HG02973 (cell line): ENCODE results near the gene MYH2.
"Not testable (repeated sequence)": the region's sequence is repeated elsewhere in the genome, so short reads cannot be mapped to it uniquely, and the experiment has no call there.

Experiments used
- ATAC-seq: cut with Tn5 transposase; IDR thresholded peaks from one replicate; pipeline ENCODE4 v1.9.1; 2021; ENCODE audit warnings: moderate library complexity; ENCODE audit not compliant: unreplicated experiment

The MYH2 gene

DNA sequence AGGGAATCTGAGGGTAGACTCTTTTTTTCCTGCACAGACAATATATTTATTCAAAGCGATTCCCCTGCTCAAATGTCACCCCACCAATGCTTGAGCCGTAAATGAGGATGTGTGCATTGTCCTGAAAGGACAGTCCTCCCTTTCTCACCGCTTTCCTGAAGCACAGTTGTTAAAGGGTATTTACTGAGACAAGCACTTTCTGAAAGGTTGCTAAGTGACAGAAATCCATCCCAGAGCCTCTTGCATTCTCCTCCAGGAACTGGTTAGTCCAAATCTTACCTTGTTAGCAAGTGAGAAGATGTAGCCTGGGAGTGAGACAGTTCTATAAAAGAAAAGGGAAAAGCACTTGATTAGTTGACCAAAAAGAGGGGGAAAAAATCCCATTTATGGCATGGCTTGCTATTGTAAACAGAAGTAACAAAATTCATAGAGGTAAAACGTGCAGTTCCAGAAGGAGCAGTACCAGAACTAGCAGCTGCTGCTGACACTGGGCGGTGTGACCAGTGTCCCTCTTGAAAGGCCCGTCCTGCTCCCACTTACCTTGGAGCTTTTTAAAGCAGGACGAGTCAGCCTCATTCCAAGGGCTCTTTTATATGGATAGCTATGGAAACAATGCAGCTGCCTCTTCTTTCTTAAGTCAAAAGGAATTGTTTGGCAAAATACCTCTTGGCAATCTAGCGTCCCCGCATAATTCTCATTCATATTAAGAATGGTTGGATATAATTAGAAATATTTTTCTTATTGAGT lies at the start of gene MYH2:
TSS of gene MYH2 (minus strand) at position 563 of the 747 bp plus-strand sequence. CDS start 1,738 bp downstream, outside the sequence.
- no peak for ATAC-seq

DNA sequence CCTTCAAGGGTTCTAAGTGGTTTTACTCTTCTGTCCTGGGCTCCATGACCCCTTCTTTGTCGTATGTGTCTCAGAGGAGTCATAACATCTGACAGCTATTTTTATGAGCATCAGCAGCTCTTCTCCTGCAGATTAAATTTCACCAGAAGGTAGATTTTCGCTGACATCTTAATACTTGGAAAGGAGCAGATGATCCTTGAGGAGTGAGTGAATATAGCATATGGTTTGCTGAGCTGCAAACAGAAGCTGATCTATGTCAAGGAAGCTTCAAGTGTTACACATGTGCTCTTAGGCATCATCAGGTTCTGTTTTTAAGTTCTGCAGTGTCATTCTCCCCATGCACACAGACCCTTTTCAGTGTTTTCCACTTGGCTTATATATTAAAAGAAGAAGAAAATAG lies 49.2 kb upstream of the MYH2 start:
- no peak for ATAC-seq

GRCh38 chr17:10589553-10590145 lies 40.2 kb upstream of the MYH2 start:
- ATAC-seq = no peak

- ATAC-seq = no peak
These were observed 36.1 kb upstream of the MYH2 start for GRCh38 chr17:10585529-10585928.

DNA sequence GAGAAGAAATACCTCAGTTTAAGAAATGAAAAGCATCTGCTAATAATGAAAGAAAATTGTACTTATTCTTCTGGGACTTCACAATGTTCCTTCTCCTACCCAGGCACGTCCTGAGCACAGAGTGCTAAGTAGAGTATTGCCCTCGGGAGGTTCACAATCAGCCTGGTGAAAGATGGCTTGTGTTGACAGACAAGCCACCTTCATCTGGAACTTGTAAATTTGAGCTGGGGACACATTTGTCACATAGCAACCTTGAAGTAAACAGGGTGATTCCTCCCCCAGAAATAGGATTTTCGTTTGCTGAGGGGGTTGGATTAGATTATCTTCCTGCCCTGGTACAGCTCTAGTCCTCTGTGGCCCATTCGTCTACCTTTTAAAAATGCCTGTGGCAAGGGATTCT lies 34.4 kb upstream of the MYH2 start:
- ATAC-seq = no peak

GRCh38 chr17:10579270-10579669 lies 29.8 kb upstream of the MYH2 start:
- ATAC-seq = no peak

- ATAC-seq = no peak
These were observed 24.9 kb upstream of the MYH2 start for GRCh38 chr17:10574324-10574723.

- no peak for ATAC-seq
These were observed 14.7 kb upstream of the MYH2 start for GRCh38 chr17:10563991-10564660.

- no peak for ATAC-seq
These were observed 8.6 kb upstream of the MYH2 start for GRCh38 chr17:10558049-10558448.

DNA sequence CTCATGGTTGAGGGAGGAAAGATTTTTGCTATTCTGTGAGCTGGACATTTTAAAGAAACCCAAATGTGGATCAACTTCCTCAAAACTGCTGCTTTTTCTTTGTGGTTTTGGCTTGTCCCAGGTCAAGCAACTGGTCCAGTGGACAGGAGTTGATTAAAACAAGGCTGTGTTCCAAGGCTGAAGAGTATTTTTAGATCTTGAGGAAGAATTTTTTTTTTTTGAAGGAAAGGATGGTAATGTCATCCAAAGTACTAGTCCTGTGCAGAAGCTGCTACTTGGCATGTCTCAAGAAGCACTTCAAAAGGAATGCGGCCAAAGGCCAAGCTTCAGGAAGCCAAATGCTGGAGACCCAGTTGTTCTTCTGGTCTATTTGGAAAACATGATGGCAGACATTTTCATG lies 8.0 kb upstream of the MYH2 start:
- no peak for ATAC-seq

DNA sequence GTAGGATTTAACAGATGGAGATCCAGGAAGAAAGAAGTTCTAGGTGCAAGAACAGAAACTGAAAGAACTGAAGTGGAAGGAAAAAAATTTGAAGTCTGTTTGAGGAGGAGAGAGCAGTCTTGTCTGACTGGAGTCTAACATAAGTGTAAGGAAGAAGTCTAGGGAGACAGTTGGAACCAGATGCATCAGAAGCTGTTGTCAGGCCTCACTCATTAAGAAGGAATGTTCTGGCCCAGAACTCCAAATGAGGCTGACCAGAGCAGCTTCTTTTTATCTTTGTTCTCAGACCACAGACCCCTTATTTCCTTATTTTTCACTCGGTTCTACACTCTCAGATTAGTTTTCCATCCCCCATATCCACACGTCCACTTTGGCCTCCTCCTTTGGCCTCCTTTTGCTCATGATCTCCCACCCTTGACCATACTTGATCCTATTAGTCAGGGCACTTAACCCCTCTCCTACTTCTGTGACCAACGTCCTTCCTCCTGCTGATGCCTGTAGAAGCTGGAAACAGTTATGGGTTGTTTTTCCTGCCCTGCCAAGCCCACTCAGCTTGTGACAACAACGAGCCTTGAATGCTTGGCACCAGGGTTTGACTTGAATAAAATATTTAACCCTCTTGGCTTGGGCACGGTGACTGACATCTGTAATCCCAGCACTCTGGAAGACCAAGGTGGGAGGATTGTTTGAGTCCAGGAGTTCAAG lies 7.0 kb upstream of the MYH2 start:
- ATAC-seq = no peak

DNA sequence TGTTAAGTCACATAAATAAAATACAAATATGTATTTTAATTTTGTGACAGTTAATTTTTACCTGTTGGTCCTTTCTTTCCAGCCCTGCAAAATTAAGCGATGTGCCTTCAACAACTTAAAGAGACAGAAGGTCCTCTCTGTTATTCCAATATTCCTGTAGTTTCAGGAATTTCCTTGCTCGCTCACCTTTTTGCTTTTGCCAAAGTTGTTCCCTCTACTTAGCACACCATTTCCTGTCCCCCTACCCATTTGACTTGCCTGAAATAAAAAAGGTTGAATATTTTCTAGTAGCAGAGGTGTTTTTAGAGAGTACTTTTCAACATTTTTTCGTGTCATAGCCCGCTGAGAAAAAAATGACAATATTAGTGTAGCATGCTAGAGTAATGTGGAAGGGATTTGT lies 556 bp upstream of the MYH2 start:
- ATAC-seq = no peak

DNA sequence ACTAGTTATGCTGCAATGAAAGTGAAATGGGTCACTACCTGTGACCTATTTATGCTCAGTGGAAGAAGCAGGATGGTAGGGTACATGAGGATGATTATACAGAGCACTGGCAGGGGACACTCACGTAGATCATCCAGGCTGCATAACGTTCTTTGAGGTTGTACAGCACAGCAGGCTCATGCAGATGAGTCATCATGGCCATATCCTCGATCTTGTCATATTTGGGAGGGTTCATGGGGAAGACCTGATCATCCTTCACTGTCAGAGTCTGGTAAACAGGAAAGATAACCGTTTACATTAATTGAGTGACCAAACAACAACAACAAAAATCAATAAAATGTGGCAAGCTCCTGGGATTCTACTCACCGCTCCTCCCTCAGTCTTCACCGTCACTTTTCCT lies 2.1 kb downstream of the MYH2 start:
- no peak for ATAC-seq

DNA sequence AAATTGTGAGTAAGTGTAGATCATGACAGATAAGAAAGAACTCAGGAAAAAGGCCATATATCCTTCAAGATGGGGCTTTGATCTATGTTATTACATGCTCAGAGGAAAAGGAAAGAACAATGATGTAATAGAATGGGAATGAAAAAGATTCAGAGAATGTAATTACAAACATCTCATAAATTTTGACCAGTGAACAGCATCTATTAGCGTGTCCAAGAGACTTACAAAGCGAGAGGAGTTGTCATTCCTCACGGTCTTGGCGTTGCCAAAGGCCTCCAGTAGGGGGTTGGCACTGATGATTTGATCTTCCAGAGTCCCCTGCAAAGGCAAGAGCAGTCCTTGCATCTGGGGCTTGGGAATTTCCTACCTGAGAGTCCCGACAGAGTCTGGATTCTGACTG lies 6.0 kb downstream of the MYH2 start:
- not testable (repeated sequence) for ATAC-seq

DNA sequence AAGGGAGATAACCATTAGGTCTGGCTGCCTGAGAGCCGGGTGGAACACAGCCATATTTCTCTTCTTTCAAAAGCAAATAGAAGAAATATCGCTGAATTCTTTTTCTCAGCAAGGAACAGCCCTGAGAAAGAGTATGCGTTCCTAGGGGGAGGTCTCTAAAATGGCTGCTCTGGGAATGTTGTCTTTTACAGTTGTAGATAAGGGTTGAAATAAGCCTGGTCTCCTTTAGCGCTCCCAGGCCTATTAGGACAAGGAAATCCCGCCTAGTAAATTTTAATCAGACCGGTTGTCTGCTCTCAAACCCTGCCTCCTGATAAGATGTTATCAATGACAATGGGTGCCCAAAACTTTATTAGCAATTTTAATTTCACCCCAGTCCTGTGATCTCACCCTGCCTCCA lies 8.3 kb downstream of the MYH2 start:
- ATAC-seq = not testable (repeated sequence)

GRCh38 chr17:10532026-10532425 lies 17.4 kb downstream of the MYH2 start:
- no peak for ATAC-seq

- no peak for ATAC-seq
These were observed 22.0 kb downstream of the MYH2 start for GRCh38 chr17:10527419-10527818.

DNA sequence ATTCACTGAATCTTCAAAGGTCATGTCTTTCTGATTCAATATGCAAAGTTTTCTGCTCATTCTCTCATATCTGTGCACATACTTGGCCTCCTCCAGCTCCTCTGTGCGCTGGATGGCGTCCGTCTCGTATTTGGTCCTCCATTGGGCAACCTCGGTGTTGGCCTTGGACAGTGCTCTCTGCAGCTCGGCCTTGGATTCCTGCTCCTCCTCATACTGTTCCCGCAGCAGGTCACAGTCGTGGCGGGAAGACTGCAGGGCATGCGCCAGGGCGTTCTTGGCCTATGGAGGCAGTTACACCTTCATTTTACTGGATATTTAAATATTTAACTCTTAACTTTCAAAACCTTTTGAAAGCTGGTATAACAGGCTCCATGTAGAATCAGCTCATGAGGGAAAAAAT lies 22.9 kb downstream of the MYH2 start:
- no peak for ATAC-seq

- ATAC-seq = no peak
These were observed 26.4 kb downstream of the MYH2 start for GRCh38 chr17:10523064-10523463.

DNA sequence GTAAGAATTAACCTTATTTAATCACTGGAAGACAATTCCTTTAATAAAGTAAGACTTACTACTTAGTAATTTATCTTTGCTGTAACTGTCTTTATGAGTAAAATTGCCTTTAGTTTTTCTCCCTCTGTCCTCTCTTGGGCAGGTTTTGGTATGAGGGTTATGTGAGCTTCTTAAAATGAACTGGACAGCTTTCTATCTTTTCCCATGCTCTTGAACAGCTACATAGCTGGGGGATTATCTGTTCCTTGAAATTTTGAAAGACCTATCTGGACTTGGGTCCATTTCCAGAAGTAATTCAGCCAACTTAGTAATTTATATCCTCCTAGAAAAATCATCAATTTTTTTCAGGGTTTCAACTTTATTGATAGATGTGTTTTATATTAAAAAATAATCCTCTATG lies 27.5 kb downstream of the MYH2 start:
- no peak for ATAC-seq

DNA sequence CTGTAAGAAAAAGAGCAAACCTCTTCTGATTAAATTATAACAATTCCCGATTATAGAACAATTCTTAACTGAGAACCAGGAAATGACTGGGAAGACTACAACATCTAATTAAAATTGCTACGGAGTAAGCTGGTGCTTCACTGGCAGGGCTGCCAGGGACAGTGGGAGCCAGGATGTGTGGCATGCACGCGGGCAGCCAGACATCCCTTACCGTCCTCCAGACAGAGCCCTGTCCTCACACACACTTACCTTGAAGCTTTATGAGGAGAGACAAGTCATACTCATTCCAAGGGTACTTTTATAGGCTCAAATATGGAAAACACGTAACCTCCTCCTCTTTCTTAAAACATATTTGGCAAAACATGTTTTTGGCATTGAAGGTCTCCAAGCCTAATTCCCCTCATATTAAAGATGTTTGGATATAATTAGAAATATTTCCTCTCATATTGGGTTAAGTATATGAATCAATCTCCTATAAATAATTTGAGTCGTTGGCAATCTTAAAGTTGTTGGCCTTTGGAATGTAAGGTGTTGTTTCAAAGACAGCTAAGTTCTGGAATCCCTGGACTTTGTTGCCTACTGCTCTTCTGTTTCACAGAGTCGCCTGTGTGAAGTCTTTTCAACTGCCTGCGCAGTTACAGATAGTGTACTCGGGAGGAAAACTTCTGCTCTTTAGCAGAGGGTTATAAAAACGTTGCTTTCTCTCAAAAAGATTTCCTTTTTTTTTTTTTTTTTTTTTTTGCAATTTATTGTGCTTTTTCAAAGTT lies 31.0 kb downstream of the MYH2 start, which contains the start of gene MYH1:
TSS of gene MYH1 (minus strand) at position 272 of the 767 bp plus-strand sequence. CDS start 1,900 bp downstream, outside the sequence.
- ATAC-seq = no peak
